Measurements from ENCODE around the gene GMDS. TPM values are rescaled to one million over a fixed set of nuclear protein-coding genes. Genes with fewer than 3 reads are reported as not detected.

The GMDS gene
- total and polyA plus RNA-seq, 2 of the 13 experiments (the other 11 are each of a cell fraction or from before 2014, with no cell fraction given): 64.4 to 112 TPM

GRCh38 chr6:1726341-1726768 is 519.0 kb downstream of the GMDS start:
- H3K4me2 ChIP-seq (ENCODE audit: low read depth, low read length): no peak overlapping the region
- H3K27me3 ChIP-seq (ENCODE audit: control insufficient read depth in 1 of 2, insufficient read depth in 2 of 2, low read length in 2 of 2): no peaks in the 10 kb centered on the region
- POLR2A ChIA-PET: no interaction called here
- no peaks in the 10 kb centered on the region for H3K79me2 ChIP-seq (ENCODE audit: insufficient read depth, low read length)
- H4K20me1 ChIP-seq (ENCODE audit: insufficient read depth, low read length): no peaks in the 10 kb centered on the region
- DNase-seq (ENCODE audit: low spot score) (no peak), ATAC-seq (no peak), FAIRE-seq (no peak)
- H3K4me1 ChIP-seq (ENCODE audit: insufficient read depth, low read length): no peaks in the 10 kb centered on the region
- TF ChIP-seq PHF21A (CRISPR knock-in tag; IDR thresholded peaks at IDR 0.05) (no peak), RARA (CRISPR knock-in tag; IDR thresholded peaks at IDR 0.05) (no peak), ZNF879 (CRISPR knock-in tag; IDR thresholded peaks at IDR 0.05) (no peak), ZFYVE20 (CRISPR knock-in tag; IDR thresholded peaks at IDR 0.05; ENCODE audit: borderline replicate concordance, low read depth) (no peak), MAFK (conservative IDR thresholded peaks at IDR 0.05 in 1 of 2, IDR thresholded peaks at IDR 0.05 in 1 of 2; ENCODE audit: low read length in 2 of 2) (peak; percentile 87 to 90), ZNF350 (CRISPR knock-in tag; IDR thresholded peaks at IDR 0.05; ENCODE audit: borderline replicate concordance, low read depth) (no peak), ZSCAN20 (CRISPR knock-in tag; IDR thresholded peaks at IDR 0.05; ENCODE audit: borderline replicate concordance) (no peak), MAFF (IDR thresholded peaks at IDR 0.05; ENCODE audit: low read depth, low read length) (peak; percentile 87), NR2F1 (CRISPR knock-in tag; IDR thresholded peaks at IDR 0.05) (no peak)
- no peak overlapping the region for H3K9ac ChIP-seq (ENCODE audit: insufficient read depth, low read depth, low read length)
- peaks cover 11 to 46% of the 10 kb centered on the region in 2 experiments for H3K36me3 ChIP-seq (replicated peaks in 1 of 2; ENCODE audit: control insufficient read depth in 1 of 2, insufficient read depth in 2 of 2, low read length in 2 of 2)
- H3K27ac ChIP-seq (ENCODE audit: extremely low read length, insufficient read depth, low read length): no peak overlapping the region
- 92% methylated on average over 11 of the region's 11 CpGs for WGBS (ENCODE audit: low lambda C conversion rate)
- H3K9me3 ChIP-seq (ENCODE audit: low read length): no peaks in the 10 kb centered on the region
- H3K4me3 ChIP-seq (replicated peaks in 1 of 3; ENCODE audit: insufficient read depth in 1 of 3, low read depth in 2 of 3, low read length in 3 of 3): no peak overlapping the region
- CTCF ChIA-PET (ENCODE audit: low intra/inter-chr PET ratio, low total read pairs): no interaction called here
- intact Hi-C loops (cut with micrococcal nuclease; ENCODE audit: unreplicated experiment) (no loop called here), in situ Hi-C loops (cut with HindIII; ENCODE audit: extremely low pct_ligation_motif_present, low pct_unique_long_range_greater_than_20kb) (no loop called here)
- BruUV-seq (replicated peaks): no TSS peak
- no peak overlapping the region for H2AFZ ChIP-seq (ENCODE audit: low read length)

- ChIA-PET CTCF (ENCODE audit: low intra/inter-chr PET ratio, low total read pairs) (no interaction called here), POLR2A (no interaction called here)
- in situ Hi-C loops (cut with HindIII; ENCODE audit: extremely low pct_ligation_motif_present, low pct_unique_long_range_greater_than_20kb) (no loop called here), intact Hi-C loops (cut with micrococcal nuclease; ENCODE audit: unreplicated experiment) (no loop called here)
- no peaks in the 10 kb centered on the region for H3K9me3 ChIP-seq (ENCODE audit: low read length)
- H3K9ac ChIP-seq (ENCODE audit: insufficient read depth, low read depth, low read length): no peak overlapping the region
- DNase-seq (ENCODE audit: low spot score) (no peak), FAIRE-seq (no peak), ATAC-seq (peak; percentile 62)
- no peak overlapping the region for H3K4me3 ChIP-seq (replicated peaks in 1 of 3; ENCODE audit: insufficient read depth in 1 of 3, low read depth in 2 of 3, low read length in 3 of 3)
- H3K36me3 ChIP-seq (replicated peaks in 1 of 2; ENCODE audit: control insufficient read depth in 1 of 2, insufficient read depth in 2 of 2, low read length in 2 of 2): peaks cover 13 to 55% of the 10 kb centered on the region in 2 experiments
- no peaks in the 10 kb centered on the region for H3K79me2 ChIP-seq (ENCODE audit: insufficient read depth, low read length)
- no peaks in the 10 kb centered on the region for H3K4me1 ChIP-seq (ENCODE audit: insufficient read depth, low read length)
- H4K20me1 ChIP-seq (ENCODE audit: insufficient read depth, low read length): no peaks in the 10 kb centered on the region
- BruUV-seq (replicated peaks): TSS peak; percentile 23
- no peak overlapping the region for H3K4me2 ChIP-seq (ENCODE audit: low read depth, low read length)
- H2AFZ ChIP-seq (ENCODE audit: low read length): no peak overlapping the region
- WGBS (ENCODE audit: low lambda C conversion rate): 96% methylated on average over 8 of the region's 8 CpGs
- H3K27me3 ChIP-seq (ENCODE audit: control insufficient read depth in 1 of 2, insufficient read depth in 2 of 2, low read length in 2 of 2): no peaks in the 10 kb centered on the region
- H3K27ac ChIP-seq (ENCODE audit: extremely low read length, insufficient read depth, low read length): no peak overlapping the region
- TF ChIP-seq GATAD2A (CRISPR knock-in tag; IDR thresholded peaks at IDR 0.05): no peak
- no peak for TF ChIP-seq ZNF251 (CRISPR knock-in tag; IDR thresholded peaks at IDR 0.05)
- TF ChIP-seq ZNF552 (CRISPR knock-in tag; IDR thresholded peaks at IDR 0.05; ENCODE audit: borderline replicate concordance): no peak
- no peak for TF ChIP-seq DPF2 (CRISPR knock-in tag; IDR thresholded peaks at IDR 0.05; ENCODE audit: borderline replicate concordance, low read depth)
- no peak for TF ChIP-seq HNF1A (IDR thresholded peaks at IDR 0.05; ENCODE audit: low read depth)
- TF ChIP-seq HNF1A (CRISPR knock-in tag; IDR thresholded peaks at IDR 0.05; ENCODE audit: borderline replicate concordance): no peak
- no peak for TF ChIP-seq YEATS2 (CRISPR knock-in tag; IDR thresholded peaks at IDR 0.05; ENCODE audit: borderline replicate concordance)
- TF ChIP-seq THAP11 (CRISPR knock-in tag; IDR thresholded peaks at IDR 0.05): no peak
Observed at GRCh38 chr6:1724616-1725015, 520.8 kb downstream of the GMDS start.
